Spleen (tissue), 7 donors: ENCODE results near the gene SULF2.

Source experiments
- POLR2A ChIP-seq, 3 donors: fragments of 450-650 bp; IDR thresholded peaks; one replicate each; pipeline ENCODE4 v1.5.1; 2017; ENCODE audit warnings: antibody characterized with exemption in 3 of 3, mild to moderate bottlenecking in 1 of 3
- POLR2AphosphoS5 ChIP-seq, 3 donors: sonication (generic); formaldehyde crosslinking; IDR thresholded peaks; one replicate each; pipeline ENCODE4 v1.5.1; 2017; ENCODE audit warnings: antibody characterized with exemption in 3 of 3
- TF ChIP-seq, protein P1 (sequence below), 11 experiments: fragments of 200-600 bp in 7 of 11; fragments of 450-650 bp in 4 of 11; sonication (generic) in 4 of 11; IDR thresholded peaks in 8 of 11; conservative IDR thresholded peaks in 3 of 11; 1 replicate in 7 of 11; 2 replicates in 4 of 11; pipeline versions ENCODE4 v1.4.0 to v1.8.0; 2016 to 2021; ENCODE audit warnings: antibody characterized with exemption in 11 of 11, inconsistent platforms in 4 of 11, mild to moderate bottlenecking in 1 of 11
- donor health status: DM: no; HTN: no; CAD: no; lungs with moderate emphysema.
- donor health status: DM: no; HTN: no; CAD: no.
- donor health status: DM: no; HTN: no; CAD: no.

DNA sequence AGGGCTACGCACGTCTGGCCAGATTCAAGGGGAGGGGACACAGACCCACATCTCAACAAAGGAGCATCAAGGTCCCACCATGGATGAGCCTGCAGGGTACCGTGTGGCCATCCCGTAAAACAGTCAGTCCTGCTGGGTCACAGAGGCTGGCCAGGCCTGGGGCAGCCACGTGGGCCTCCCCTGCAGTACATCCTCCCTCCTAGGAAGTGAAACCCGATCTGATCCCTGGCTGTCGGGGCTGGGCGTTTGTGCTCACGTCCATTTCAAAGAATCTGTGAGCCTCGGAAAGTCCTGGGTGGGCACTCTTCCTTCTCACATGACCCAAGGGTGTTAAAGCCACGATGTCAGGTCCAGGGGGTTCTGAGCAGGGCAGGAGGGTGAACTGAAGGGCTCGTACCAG, 14.3 kb downstream of the SULF2 start:
- TF ChIP-seq POLR2A (IDR thresholded peaks at IDR 0.05) (no peak), POLR2AphosphoS5 (IDR thresholded peaks at IDR 0.05) (no peak)
- TF ChIP-seq, protein P1, sequence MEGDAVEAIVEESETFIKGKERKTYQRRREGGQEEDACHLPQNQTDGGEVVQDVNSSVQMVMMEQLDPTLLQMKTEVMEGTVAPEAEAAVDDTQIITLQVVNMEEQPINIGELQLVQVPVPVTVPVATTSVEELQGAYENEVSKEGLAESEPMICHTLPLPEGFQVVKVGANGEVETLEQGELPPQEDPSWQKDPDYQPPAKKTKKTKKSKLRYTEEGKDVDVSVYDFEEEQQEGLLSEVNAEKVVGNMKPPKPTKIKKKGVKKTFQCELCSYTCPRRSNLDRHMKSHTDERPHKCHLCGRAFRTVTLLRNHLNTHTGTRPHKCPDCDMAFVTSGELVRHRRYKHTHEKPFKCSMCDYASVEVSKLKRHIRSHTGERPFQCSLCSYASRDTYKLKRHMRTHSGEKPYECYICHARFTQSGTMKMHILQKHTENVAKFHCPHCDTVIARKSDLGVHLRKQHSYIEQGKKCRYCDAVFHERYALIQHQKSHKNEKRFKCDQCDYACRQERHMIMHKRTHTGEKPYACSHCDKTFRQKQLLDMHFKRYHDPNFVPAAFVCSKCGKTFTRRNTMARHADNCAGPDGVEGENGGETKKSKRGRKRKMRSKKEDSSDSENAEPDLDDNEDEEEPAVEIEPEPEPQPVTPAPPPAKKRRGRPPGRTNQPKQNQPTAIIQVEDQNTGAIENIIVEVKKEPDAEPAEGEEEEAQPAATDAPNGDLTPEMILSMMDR (IDR thresholded peaks at IDR 0.05 in 8 of 11, conservative IDR thresholded peaks at IDR 0.05 in 3 of 11), result no peak
